Measurements from ENCODE around the gene PNLIPRP1.

Gene PNLIPRP1

GRCh38 chr10:116590590-116591444, at the start of gene PNLIPRP1:
Gene PNLIPRP1, plus strand, starts transcription at chr10:116590959. Its CDS starts 171 bp downstream, at chr10:116591130.
- DNase-seq (ENCODE audit: low spot score) = no peak

- no peak for DNase-seq (ENCODE audit: low spot score)
Observed at GRCh38 chr10:116542007-116542677, 48.6 kb upstream of the PNLIPRP1 start.

- no peak for DNase-seq (ENCODE audit: low spot score)
Observed at GRCh38 chr10:116545122-116545521, 45.6 kb upstream of the PNLIPRP1 start.

GRCh38 chr10:116545756-116546155, 45.0 kb upstream of the PNLIPRP1 start, which contains the start of gene PNLIP:
Gene PNLIP, plus strand, starts transcription at chr10:116545931. Its CDS starts 162 bp downstream, at chr10:116546093.
- no peak for DNase-seq (ENCODE audit: low spot score)

GRCh38 chr10:116548301-116548700, 42.5 kb upstream of the PNLIPRP1 start:
- DNase-seq (ENCODE audit: low spot score) = no peak

- DNase-seq (ENCODE audit: low spot score) = no peak
Observed at GRCh38 chr10:116553378-116553980, 37.3 kb upstream of the PNLIPRP1 start.

- no peak for DNase-seq (ENCODE audit: low spot score)
Observed at GRCh38 chr10:116554628-116555027, 36.1 kb upstream of the PNLIPRP1 start.

- no peak for DNase-seq (ENCODE audit: low spot score)
Observed at GRCh38 chr10:116555880-116556279, 34.9 kb upstream of the PNLIPRP1 start.

- no peak for DNase-seq (ENCODE audit: low spot score)
Observed at GRCh38 chr10:116557305-116557880, 33.4 kb upstream of the PNLIPRP1 start.

GRCh38 chr10:116565534-116565933, 25.2 kb upstream of the PNLIPRP1 start:
- no peak for DNase-seq (ENCODE audit: low spot score)

GRCh38 chr10:116566932-116567331, 23.8 kb upstream of the PNLIPRP1 start:
- no peak for DNase-seq (ENCODE audit: low spot score)

GRCh38 chr10:116567335-116567734, 23.4 kb upstream of the PNLIPRP1 start:
- no peak for DNase-seq (ENCODE audit: low spot score)

- no peak for DNase-seq (ENCODE audit: low spot score)
Observed at GRCh38 chr10:116574797-116575196, 16.0 kb upstream of the PNLIPRP1 start.

GRCh38 chr10:116587878-116588591, 2.7 kb upstream of the PNLIPRP1 start:
- no peak for DNase-seq (ENCODE audit: low spot score)

GRCh38 chr10:116588995-116589394, 1.8 kb upstream of the PNLIPRP1 start:
- DNase-seq (ENCODE audit: low spot score) = no peak

- DNase-seq (ENCODE audit: low spot score) = no peak
Observed at GRCh38 chr10:116589926-116590325, 833 bp upstream of the PNLIPRP1 start.

GRCh38 chr10:116593139-116593740, 2.5 kb downstream of the PNLIPRP1 start:
- no peak for DNase-seq (ENCODE audit: low spot score)

- no peak for DNase-seq (ENCODE audit: low spot score)
Observed at GRCh38 chr10:116594525-116595035, 3.8 kb downstream of the PNLIPRP1 start.

GRCh38 chr10:116596062-116596461, 5.3 kb downstream of the PNLIPRP1 start:
- DNase-seq (ENCODE audit: low spot score) = no peak

- DNase-seq (ENCODE audit: low spot score) = no peak
Observed at GRCh38 chr10:116597543-116597942, 6.8 kb downstream of the PNLIPRP1 start.

GRCh38 chr10:116598329-116598728, 7.6 kb downstream of the PNLIPRP1 start:
- no peak for DNase-seq (ENCODE audit: low spot score)

All from HuH-7 (cell line).